Liver (tissue), 3 donors: ENCODE measurements around the gene PRRX1.

ENCODE experiments used
- ATF3 ChIP-seq: IDR thresholded peaks from 2 replicates; pipeline ENCODE4 v1.6.1; 2016; ENCODE audit warnings: antibody characterized with exemption
- CTCF ChIP-seq: fragments of 150-350 bp; IDR thresholded peaks from 2 replicates; pipeline ENCODE4 v1.5.1; 2017; ENCODE audit warnings: improper control_type of control experiment, low read depth, low read length; ENCODE audit not compliant: missing input control
- EGR1 ChIP-seq, 2 donors: IDR thresholded peaks; 2 replicates each; pipeline ENCODE4 v1.6.1; 2016 to 2018; ENCODE audit warnings: antibody characterized with exemption in 2 of 2, low read depth in 2 of 2
- FOXA1 ChIP-seq: IDR thresholded peaks from 2 replicates; pipeline ENCODE4 v1.6.1; 2016; ENCODE audit warnings: antibody characterized with exemption
- GABPA ChIP-seq, 2 donors: IDR thresholded peaks in 1 of 2; conservative IDR thresholded peaks in 1 of 2; 2 replicates each; pipeline ENCODE4 v1.6.1; 2016; ENCODE audit warnings: antibody characterized with exemption in 2 of 2, mild to moderate bottlenecking in 1 of 2, moderate library complexity in 1 of 2
- HNF4G ChIP-seq: IDR thresholded peaks from 2 replicates; pipeline ENCODE4 v1.6.1; 2016; ENCODE audit warnings: antibody characterized with exemption
- JUND ChIP-seq, 2 donors: IDR thresholded peaks; 2 replicates each; pipeline ENCODE4 v1.6.1; 2016; ENCODE audit warnings: antibody characterized with exemption in 2 of 2
- MAX ChIP-seq: IDR thresholded peaks from 2 replicates; pipeline ENCODE4 v1.6.1; 2016; ENCODE audit warnings: antibody characterized with exemption
- REST ChIP-seq: IDR thresholded peaks from 2 replicates; pipeline ENCODE4 v1.6.1; 2016; ENCODE audit warnings: antibody characterized with exemption, mild to moderate bottlenecking
- SP1 ChIP-seq: IDR thresholded peaks from 2 replicates; pipeline ENCODE4 v1.6.1; 2018; ENCODE audit warnings: antibody characterized with exemption, mild to moderate bottlenecking
- YY1 ChIP-seq: IDR thresholded peaks from 2 replicates; pipeline ENCODE4 v1.6.1; 2016; ENCODE audit warnings: antibody characterized with exemption, mild to moderate bottlenecking
- ZBTB33 ChIP-seq: IDR thresholded peaks from 2 replicates; pipeline ENCODE4 v1.6.1; 2016; ENCODE audit warnings: antibody characterized with exemption
- donor health status: healthy.
- donor health status: healthy.

GRCh38 chr1:170769691-170770090 lies 105.8 kb downstream of the PRRX1 start:
- no peak for TF ChIP-seq HNF4G
- no peak for TF ChIP-seq JUND (IDR thresholded peaks at IDR 0.05)
- no peak for TF ChIP-seq CTCF
- TF ChIP-seq YY1, result no peak
- TF ChIP-seq MAX, result no peak
- TF ChIP-seq ATF3, result no peak
- TF ChIP-seq SP1, result no peak
- no peak for TF ChIP-seq ZBTB33
- no peak for TF ChIP-seq EGR1 (IDR thresholded peaks at IDR 0.05; ENCODE audit: low read depth in 2 of 2)
- TF ChIP-seq REST, result no peak
- TF ChIP-seq GABPA (IDR thresholded peaks at IDR 0.05 in 1 of 2, conservative IDR thresholded peaks at IDR 0.05 in 1 of 2), result no peak
- no peak for TF ChIP-seq FOXA1
